Activated B cell treated with CpG ODN at 0.5 μM for 24 hours (primary cell): Measurements from ENCODE around the gene PHACTR2. TPM values are rescaled to one million over a fixed set of nuclear protein-coding genes. Genes with fewer than 3 reads are reported as not detected.

Experiments
- ATAC-seq: fragments of 200-7000 bp; cut with Tn5 transposase; one replicate; pipeline ENCODE4 v1.10.0; 2021; ENCODE audit warnings: low read depth, mild to moderate bottlenecking, moderate library complexity
- CTCF ChIA-PET: fragments of 350-600 bp; sonication (Branson Sonifier 250); formaldehyde crosslinking; loops from one replicate; lab custom pipeline; 2021; ENCODE audit warnings: antibody characterized with exemption; lab: Charles Lee
- POLR2A ChIA-PET: fragments of 350-600 bp; sonication (Branson Sonifier 250); formaldehyde crosslinking; loops from one replicate; lab custom pipeline; 2021; ENCODE audit warnings: antibody characterized with exemption; lab: Charles Lee
- DNase-seq: peaks from one replicate; pipeline ENCODE4 v3.0.0; 2022
- H3K27ac Mint-ChIP-seq: one replicate; pipeline ENCODE4 v1.8.0; 2020; ENCODE audit warnings: mixed read lengths
- H3K27me3 Mint-ChIP-seq: one replicate; pipeline ENCODE4 v1.8.0; 2021; ENCODE audit warnings: mixed read lengths
- H3K36me3 Mint-ChIP-seq: one replicate; pipeline ENCODE4 v1.8.0; 2021; ENCODE audit warnings: low read depth, mixed read lengths
- H3K4me1 Mint-ChIP-seq: one replicate; pipeline ENCODE4 v1.8.0; 2021; ENCODE audit warnings: mixed read lengths
- H3K4me3 Mint-ChIP-seq: one replicate; pipeline ENCODE4 v1.8.0; 2020; ENCODE audit warnings: mild to moderate bottlenecking, mixed read lengths
- H3K9me3 Mint-ChIP-seq: one replicate; pipeline ENCODE4 v1.8.0; 2020; ENCODE audit warnings: mixed read lengths
- intact Hi-C: fragments of 100-400 bp; cut with micrococcal nuclease; formaldehyde crosslinking; loops from one replicate; pipeline ENCODE4 v1.15.1; 2024
- total RNA-seq: library from RNA; stranded (reverse); gene quantifications from 2 replicates; pipeline ENCODE4 v1.2.3, GENCODE V29; 2022
- TF ChIP-seq, protein P1 (sequence below): fragments of 200-600 bp; IDR thresholded peaks from one replicate; pipeline ENCODE4 v1.8.0; 2022; ENCODE audit warnings: antibody characterized with exemption, mild to moderate bottlenecking

Gene PHACTR2
- total RNA-seq, 1 donor from 2014 or later, result 11.7 TPM

DNA sequence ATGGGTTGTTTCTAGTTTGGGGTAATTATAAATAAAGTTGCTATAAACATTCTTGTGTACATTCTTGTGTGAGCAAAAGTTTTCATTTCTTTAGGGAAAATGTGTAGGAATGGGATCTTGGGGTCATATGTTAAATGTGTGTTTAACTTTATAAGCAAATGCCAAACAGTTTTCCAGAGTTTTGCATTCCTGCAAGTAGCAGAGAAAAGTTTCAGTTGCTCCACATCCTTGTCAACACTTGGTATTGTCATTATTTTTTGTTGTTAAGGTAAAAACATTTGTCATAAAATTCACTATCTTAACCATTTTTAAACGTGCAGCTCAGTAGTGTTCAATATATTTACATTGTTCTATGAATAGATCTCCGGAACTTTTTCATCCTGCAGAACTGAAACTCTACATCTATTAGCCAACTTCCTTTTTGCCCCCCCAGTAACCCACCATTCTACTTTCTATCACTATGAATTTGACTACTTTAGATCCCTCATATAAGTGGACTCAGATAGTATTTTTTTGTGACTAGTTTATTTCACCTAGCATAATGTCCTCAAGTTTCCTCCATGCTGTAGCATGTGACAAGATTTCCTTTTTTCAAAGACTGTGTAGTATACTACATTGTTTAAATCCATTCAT is 48.4 kb downstream of the PHACTR2 start:
- CTCF ChIA-PET, result no interaction called here
- no peak for ATAC-seq
- no peak overlapping the region for H3K4me3 Mint-ChIP-seq
- H3K4me1 Mint-ChIP-seq, result peaks cover 18% of the 10 kb centered on the region
- intact Hi-C loops, result no loop called here
- TF ChIP-seq, protein P1, sequence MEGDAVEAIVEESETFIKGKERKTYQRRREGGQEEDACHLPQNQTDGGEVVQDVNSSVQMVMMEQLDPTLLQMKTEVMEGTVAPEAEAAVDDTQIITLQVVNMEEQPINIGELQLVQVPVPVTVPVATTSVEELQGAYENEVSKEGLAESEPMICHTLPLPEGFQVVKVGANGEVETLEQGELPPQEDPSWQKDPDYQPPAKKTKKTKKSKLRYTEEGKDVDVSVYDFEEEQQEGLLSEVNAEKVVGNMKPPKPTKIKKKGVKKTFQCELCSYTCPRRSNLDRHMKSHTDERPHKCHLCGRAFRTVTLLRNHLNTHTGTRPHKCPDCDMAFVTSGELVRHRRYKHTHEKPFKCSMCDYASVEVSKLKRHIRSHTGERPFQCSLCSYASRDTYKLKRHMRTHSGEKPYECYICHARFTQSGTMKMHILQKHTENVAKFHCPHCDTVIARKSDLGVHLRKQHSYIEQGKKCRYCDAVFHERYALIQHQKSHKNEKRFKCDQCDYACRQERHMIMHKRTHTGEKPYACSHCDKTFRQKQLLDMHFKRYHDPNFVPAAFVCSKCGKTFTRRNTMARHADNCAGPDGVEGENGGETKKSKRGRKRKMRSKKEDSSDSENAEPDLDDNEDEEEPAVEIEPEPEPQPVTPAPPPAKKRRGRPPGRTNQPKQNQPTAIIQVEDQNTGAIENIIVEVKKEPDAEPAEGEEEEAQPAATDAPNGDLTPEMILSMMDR, result no peak
- POLR2A ChIA-PET, result no interaction called here
- H3K9me3 Mint-ChIP-seq, result peaks cover 12% of the 10 kb centered on the region
- H3K27ac Mint-ChIP-seq, result no peak overlapping the region
- DNase-seq, result no peak
- H3K27me3 Mint-ChIP-seq, result no peaks in the 10 kb centered on the region
- peaks cover 16% of the 10 kb centered on the region for H3K36me3 Mint-ChIP-seq

DNA sequence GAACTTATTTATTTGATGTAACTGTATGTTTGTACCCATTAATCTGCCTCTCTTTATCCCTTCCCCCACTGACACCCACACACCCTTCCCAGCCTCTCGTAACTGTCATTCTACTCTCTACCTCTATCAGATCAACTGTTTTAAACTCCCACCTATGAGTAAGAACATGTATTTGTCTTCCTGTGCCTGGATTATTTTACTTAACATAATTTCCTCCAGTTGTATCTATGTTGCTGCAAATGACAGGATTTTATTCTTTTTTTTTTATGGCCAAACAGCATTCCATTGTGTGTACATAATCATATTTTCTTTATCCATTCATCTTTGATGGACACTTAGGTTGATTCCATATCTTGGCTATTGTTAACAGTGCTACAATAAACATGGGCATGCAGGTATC is 49.3 kb downstream of the PHACTR2 start:
- POLR2A ChIA-PET, result no interaction called here
- peaks cover 20% of the 10 kb centered on the region for H3K4me1 Mint-ChIP-seq
- ATAC-seq (no peak), DNase-seq (no peak)
- H3K27me3 Mint-ChIP-seq, result no peaks in the 10 kb centered on the region
- no peak overlapping the region for H3K27ac Mint-ChIP-seq
- peaks cover 16% of the 10 kb centered on the region for H3K36me3 Mint-ChIP-seq
- intact Hi-C loops, result no loop called here
- CTCF ChIA-PET, result no interaction called here
- H3K4me3 Mint-ChIP-seq, result no peak overlapping the region
- H3K9me3 Mint-ChIP-seq, result peaks cover 12% of the 10 kb centered on the region
- TF ChIP-seq, protein P1, result no peak

DNA sequence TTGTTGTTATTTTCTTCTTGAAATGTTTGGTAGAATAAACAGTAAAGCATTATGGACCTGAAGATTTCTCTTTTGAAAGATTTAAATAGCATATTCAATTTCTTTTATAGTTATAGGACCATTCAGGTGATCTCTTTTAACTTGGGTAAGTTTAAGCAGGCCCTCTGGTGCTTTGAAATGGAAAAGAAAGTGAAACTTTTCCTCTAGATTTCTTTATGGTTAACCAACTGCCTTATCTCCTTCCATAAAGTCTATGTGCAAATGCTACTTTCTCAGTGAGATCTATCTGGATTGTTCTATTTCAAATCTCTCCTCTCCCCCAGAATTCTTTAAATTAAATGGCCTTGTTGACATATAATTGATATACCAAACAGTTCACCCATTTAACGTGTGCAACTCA is 54.0 kb downstream of the PHACTR2 start:
- TF ChIP-seq, protein P1, result no peak
- no peak overlapping the region for H3K4me3 Mint-ChIP-seq
- CTCF ChIA-PET, result interaction anchor here (0.9 kb wide), 1 partner anchor 156 kb away, joined by 3 read pairs; no protein-coding TSS in a partner anchor
- H3K9me3 Mint-ChIP-seq, result peaks cover 5% of the 10 kb centered on the region
- H3K27ac Mint-ChIP-seq, result no peak overlapping the region
- intact Hi-C loops, result no loop called here
- POLR2A ChIA-PET, result no interaction called here
- no peak for DNase-seq
- H3K36me3 Mint-ChIP-seq, result peaks cover 3% of the 10 kb centered on the region
- H3K4me1 Mint-ChIP-seq, result peaks cover 11% of the 10 kb centered on the region
- no peak for ATAC-seq
- no peaks in the 10 kb centered on the region for H3K27me3 Mint-ChIP-seq

DNA sequence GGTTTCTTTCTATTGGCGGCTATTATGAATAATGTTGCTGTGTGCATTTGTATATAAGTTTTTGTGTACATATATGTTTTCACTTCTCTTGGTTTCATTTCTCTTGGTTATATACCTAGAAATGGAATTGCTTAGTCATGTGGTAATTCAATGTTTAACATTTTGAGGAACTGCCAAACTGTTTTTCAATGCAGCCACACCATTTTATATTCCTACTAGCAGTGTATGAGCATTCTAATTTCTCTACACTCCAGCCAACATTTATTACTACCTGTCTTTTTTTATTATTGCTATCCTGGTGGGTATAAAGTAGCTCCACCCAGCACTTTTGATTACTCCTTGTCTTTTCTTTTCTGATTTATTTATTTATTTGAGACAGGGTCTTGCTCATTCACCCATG is 54.8 kb downstream of the PHACTR2 start:
- no peak for DNase-seq
- intact Hi-C loops, result no loop called here
- TF ChIP-seq, protein P1, result no peak
- Mint-ChIP-seq H3K36me3 (no peaks in the 10 kb centered on the region), H3K9me3 (no peaks in the 10 kb centered on the region), H3K27me3 (no peaks in the 10 kb centered on the region), H3K27ac (no peak overlapping the region), H3K4me3 (no peak overlapping the region), H3K4me1 (peaks cover 5% of the 10 kb centered on the region)
- CTCF ChIA-PET, result interaction anchor here (0.9 kb wide), 1 partner anchor 157 kb away, joined by 3 read pairs; no protein-coding TSS in a partner anchor
- POLR2A ChIA-PET, result no interaction called here
- ATAC-seq, result no peak

DNA sequence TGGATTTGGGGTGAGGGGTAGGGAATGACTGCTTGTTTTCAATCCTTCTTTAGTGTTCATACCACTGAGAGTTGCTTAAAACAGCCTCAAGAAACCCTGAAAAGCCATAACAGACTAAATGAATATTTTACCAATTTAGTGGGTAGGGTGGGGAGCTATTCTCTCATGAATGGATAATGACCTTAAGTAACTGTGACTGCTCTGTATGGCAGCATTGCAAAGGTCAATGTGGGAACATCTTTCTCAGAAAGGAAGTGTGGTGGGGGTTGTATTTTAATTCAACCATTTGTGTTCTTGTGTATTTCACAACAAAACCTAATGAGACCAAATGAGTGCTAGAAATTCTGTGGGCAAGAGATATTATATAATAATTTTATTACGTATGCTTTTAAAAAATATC is 55.7 kb downstream of the PHACTR2 start:
- intact Hi-C loops, result no loop called here
- H3K27ac Mint-ChIP-seq, result no peak overlapping the region
- no peaks in the 10 kb centered on the region for H3K36me3 Mint-ChIP-seq
- ChIA-PET CTCF (no interaction called here), POLR2A (no interaction called here)
- H3K27me3 Mint-ChIP-seq, result no peaks in the 10 kb centered on the region
- peaks cover 2% of the 10 kb centered on the region for H3K4me1 Mint-ChIP-seq
- no peak overlapping the region for H3K4me3 Mint-ChIP-seq
- ATAC-seq, result no peak
- TF ChIP-seq, protein P1, result no peak
- H3K9me3 Mint-ChIP-seq, result no peaks in the 10 kb centered on the region
- DNase-seq, result no peak
